Endothelial cell (in vitro differentiated cells): Measurements from ENCODE around the gene SLC4A8. TPM values are rescaled to one million over a fixed set of nuclear protein-coding genes. Genes with fewer than 3 reads are reported as not detected.
A peak's percentile ranks its signal among the peaks of the same experiment; 100 is the strongest.

ENCODE experiments used
- DNase-seq: peaks from one replicate; pipeline ENCODE4 v3.0.0; 2021; ENCODE audit warnings: low spot score
- H3K27ac Mint-ChIP-seq: one replicate; pipeline ENCODE4 v1.8.0; 2021; ENCODE audit warnings: mixed read lengths, inconsistent platforms; ENCODE audit not compliant: unreplicated experiment
- H3K27me3 Mint-ChIP-seq: one replicate; pipeline ENCODE4 v1.8.0; 2021; ENCODE audit warnings: mild to moderate bottlenecking, moderate library complexity, mixed read lengths, inconsistent platforms; ENCODE audit not compliant: unreplicated experiment
- H3K36me3 Mint-ChIP-seq: one replicate; pipeline ENCODE4 v1.8.0; 2021; ENCODE audit warnings: mild to moderate bottlenecking, low read depth, mixed read lengths, inconsistent platforms; ENCODE audit not compliant: unreplicated experiment
- H3K4me1 Mint-ChIP-seq: one replicate; pipeline ENCODE4 v1.8.0; 2021; ENCODE audit warnings: mild to moderate bottlenecking, mixed read lengths, inconsistent platforms; ENCODE audit not compliant: unreplicated experiment
- H3K4me3 Mint-ChIP-seq: one replicate; pipeline ENCODE4 v1.8.0; 2021; ENCODE audit warnings: mild to moderate bottlenecking, mixed read lengths, inconsistent platforms; ENCODE audit not compliant: unreplicated experiment
- H3K9me3 Mint-ChIP-seq: one replicate; pipeline ENCODE4 v1.8.0; 2021; ENCODE audit warnings: mixed read lengths, inconsistent platforms; ENCODE audit not compliant: unreplicated experiment
- CTCF ChIP-seq: fragments of 200-600 bp; sonication (generic); IDR thresholded peaks from one replicate; pipeline ENCODE4 v1.5.0; 2021; ENCODE audit warnings: antibody characterized with exemption; ENCODE audit not compliant: unreplicated experiment
- total RNA-seq: library from RNA; stranded (reverse); fragmentation: NEBNext Ultra II Directional; extraction: Animal tissue kit (Norgen Biotek cat#: 25700); gene quantifications from one replicate; pipeline ENCODE4 v1.2.1, GENCODE V29; 2021; ENCODE audit not compliant: unreplicated experiment

SLC4A8 gene
- total RNA-seq, 1 donor from 2014 or later = 16.7 TPM

GRCh38 chr12:51529651-51529970 is 105.0 kb downstream of the SLC4A8 start:
- Mint-ChIP-seq H3K36me3 (no peaks in the 10 kb centered on the region), H3K4me1 (peaks cover 16% of the 10 kb centered on the region), H3K4me3 (no peak overlapping the region), H3K9me3 (no peaks in the 10 kb centered on the region), H3K27ac (no peak overlapping the region), H3K27me3 (no peaks in the 10 kb centered on the region)
- DNase-seq = no peak
- TF ChIP-seq CTCF = no peak

DNA sequence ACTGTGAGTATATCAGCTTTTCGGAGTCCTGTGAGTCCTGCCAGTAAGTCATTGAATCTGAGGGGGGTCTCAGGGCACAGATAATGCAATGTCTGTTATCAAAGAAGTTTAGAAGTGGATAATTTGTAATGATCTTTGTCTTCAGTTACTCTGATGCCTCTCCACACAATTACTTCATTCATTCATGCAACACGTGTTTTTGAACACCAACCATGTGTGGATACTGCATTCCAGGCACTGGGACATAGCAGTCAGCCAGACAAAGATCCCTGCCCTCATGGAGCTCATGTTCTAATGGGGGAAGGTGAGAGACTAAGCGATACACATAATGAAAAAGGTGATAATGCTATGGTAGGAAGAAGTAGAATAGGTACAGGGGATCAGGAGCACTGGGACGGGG is 105.6 kb downstream of the SLC4A8 start:
- Mint-ChIP-seq H3K36me3 (no peaks in the 10 kb centered on the region), H3K4me1 (peaks cover 16% of the 10 kb centered on the region), H3K9me3 (no peaks in the 10 kb centered on the region), H3K27ac (no peak overlapping the region), H3K4me3 (no peak overlapping the region), H3K27me3 (no peaks in the 10 kb centered on the region)
- no peak for TF ChIP-seq CTCF
- DNase-seq = no peak

- Mint-ChIP-seq H3K4me3 (no peak overlapping the region), H3K27ac (no peak overlapping the region), H3K9me3 (no peaks in the 10 kb centered on the region), H3K4me1 (peaks cover 16% of the 10 kb centered on the region), H3K27me3 (no peaks in the 10 kb centered on the region), H3K36me3 (no peaks in the 10 kb centered on the region)
- no peak for TF ChIP-seq CTCF
- DNase-seq = no peak
Observed at GRCh38 chr12:51531284-51531977, 106.8 kb downstream of the SLC4A8 start.

GRCh38 chr12:51531978-51532497 is 107.4 kb downstream of the SLC4A8 start:
- Mint-ChIP-seq H3K4me3 (no peak overlapping the region), H3K4me1 (peaks cover 16% of the 10 kb centered on the region), H3K27ac (no peak overlapping the region), H3K27me3 (no peaks in the 10 kb centered on the region), H3K36me3 (no peaks in the 10 kb centered on the region), H3K9me3 (no peaks in the 10 kb centered on the region)
- peak; percentile 81 for TF ChIP-seq CTCF
- peak; percentile 81 for DNase-seq

DNA sequence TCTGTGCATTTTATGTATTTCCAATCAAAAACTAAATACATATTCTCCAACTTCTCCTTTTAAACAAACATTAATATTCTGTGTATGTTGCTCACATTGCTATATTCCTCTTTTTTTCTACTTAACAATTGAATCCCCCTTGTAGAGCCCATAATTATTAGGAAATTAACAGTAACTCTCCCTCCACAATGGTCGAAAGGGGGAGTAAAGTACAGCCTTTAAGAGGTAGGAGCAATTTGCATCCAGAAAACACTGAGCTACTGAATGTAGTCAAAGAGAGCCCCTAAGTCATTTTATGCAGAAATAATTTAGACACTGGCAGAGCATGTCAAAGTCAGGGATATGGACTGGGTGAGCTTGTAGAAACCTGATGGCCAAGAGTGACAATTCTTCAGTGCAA is 109.2 kb downstream of the SLC4A8 start:
- DNase-seq = no peak
- Mint-ChIP-seq H3K27me3 (no peaks in the 10 kb centered on the region), H3K27ac (no peak overlapping the region), H3K9me3 (no peaks in the 10 kb centered on the region), H3K36me3 (no peaks in the 10 kb centered on the region), H3K4me1 (peaks cover 16% of the 10 kb centered on the region), H3K4me3 (no peak overlapping the region)
- no peak for TF ChIP-seq CTCF
